ENCODE measurements around the gene HIVEP1. TPM values are rescaled to one million over a fixed set of nuclear protein-coding genes. Genes with fewer than 3 reads are reported as not detected.
"Not testable (repeated sequence)": the region's sequence is repeated elsewhere in the genome, so short reads cannot be mapped to it uniquely, and the experiment has no call there.

HIVEP1 gene
- total RNA-seq, 6 experiments from 2014 or later, result 13.2 to 23.3 (median 17.8) TPM

DNA sequence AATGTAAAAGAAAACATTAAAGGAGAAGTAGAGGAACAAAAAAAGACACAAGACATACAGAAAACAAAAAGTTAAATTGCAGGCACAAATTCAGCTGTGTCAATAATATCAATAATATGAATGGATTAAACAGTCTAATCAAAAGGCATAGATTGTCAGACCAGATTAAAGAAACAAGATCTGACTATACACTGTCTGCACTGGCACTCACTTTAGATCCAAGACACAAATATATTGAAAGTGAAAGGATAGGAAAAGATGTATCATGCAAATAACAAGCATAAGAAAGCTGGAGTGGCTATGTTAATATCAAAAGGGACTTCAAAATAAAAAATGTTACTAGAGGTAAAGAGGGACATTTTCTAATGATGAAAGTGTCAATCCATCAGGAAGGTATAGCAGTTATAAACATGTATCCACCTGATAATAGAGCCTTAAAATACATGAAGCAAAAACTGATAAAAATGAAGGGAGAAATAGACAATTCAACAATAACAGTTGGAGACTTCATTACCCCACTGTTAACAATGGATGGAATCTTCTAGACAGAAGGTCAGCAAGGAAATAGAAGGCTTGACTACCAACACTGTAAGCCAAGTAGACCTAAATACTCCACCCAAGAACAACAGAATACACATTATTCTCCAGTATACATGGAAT lies 89.7 kb downstream of the HIVEP1 start:
- DNase-seq, result no peak
- no peaks in the 10 kb centered on the region for H3K36me3 ChIP-seq
- intact Hi-C loops (cut with DNase I), result no loop called here
- no peaks in the 10 kb centered on the region for H3K4me1 ChIP-seq
- TF ChIP-seq POLR2A (IDR thresholded peaks at IDR 0.05), result no peak
- TF ChIP-seq, protein P1, sequence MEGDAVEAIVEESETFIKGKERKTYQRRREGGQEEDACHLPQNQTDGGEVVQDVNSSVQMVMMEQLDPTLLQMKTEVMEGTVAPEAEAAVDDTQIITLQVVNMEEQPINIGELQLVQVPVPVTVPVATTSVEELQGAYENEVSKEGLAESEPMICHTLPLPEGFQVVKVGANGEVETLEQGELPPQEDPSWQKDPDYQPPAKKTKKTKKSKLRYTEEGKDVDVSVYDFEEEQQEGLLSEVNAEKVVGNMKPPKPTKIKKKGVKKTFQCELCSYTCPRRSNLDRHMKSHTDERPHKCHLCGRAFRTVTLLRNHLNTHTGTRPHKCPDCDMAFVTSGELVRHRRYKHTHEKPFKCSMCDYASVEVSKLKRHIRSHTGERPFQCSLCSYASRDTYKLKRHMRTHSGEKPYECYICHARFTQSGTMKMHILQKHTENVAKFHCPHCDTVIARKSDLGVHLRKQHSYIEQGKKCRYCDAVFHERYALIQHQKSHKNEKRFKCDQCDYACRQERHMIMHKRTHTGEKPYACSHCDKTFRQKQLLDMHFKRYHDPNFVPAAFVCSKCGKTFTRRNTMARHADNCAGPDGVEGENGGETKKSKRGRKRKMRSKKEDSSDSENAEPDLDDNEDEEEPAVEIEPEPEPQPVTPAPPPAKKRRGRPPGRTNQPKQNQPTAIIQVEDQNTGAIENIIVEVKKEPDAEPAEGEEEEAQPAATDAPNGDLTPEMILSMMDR (IDR thresholded peaks at IDR 0.05), result no peak
- ATAC-seq, result no peak
- H3K27me3 ChIP-seq, result no peaks in the 10 kb centered on the region
- H3K27ac ChIP-seq, result no peak overlapping the region
- H3K9me3 ChIP-seq, result no peaks in the 10 kb centered on the region
- H3K4me3 ChIP-seq, result no peak overlapping the region

DNA sequence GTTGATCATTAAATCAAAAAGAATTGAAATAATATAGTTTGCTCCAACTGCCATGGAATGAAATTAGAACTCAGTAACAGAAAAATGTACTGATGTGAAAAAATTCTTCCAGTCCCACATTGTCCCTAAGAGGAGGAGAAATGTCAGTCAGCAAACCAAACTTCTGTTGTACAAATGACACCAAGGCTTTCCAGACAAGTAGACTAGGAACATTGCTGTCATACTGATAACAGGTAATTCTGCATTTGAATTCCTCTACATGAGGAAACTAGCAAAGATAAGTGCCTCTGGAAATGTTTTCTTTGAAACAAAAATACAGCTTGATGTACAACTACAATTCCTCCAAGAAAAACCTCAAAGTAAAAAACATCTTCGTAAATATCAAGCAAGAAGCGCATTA lies 90.2 kb downstream of the HIVEP1 start:
- intact Hi-C loops (cut with DNase I), result no loop called here
- no peak overlapping the region for H3K27ac ChIP-seq
- ATAC-seq (no peak), DNase-seq (no peak)
- H3K4me1 ChIP-seq, result no peaks in the 10 kb centered on the region
- TF ChIP-seq, protein P1 (IDR thresholded peaks at IDR 0.05), result no peak
- TF ChIP-seq POLR2A (IDR thresholded peaks at IDR 0.05), result no peak
- H3K27me3 ChIP-seq, result no peaks in the 10 kb centered on the region
- no peak overlapping the region for H3K4me3 ChIP-seq
- WGBS (ENCODE audit: insufficient coverage, low coverage, low lambda C conversion rate, missing lambda C conversion rate), result 100% methylated on average over 2 of the region's 2 CpGs
- no peaks in the 10 kb centered on the region for H3K36me3 ChIP-seq
- no peaks in the 10 kb centered on the region for H3K9me3 ChIP-seq

DNA sequence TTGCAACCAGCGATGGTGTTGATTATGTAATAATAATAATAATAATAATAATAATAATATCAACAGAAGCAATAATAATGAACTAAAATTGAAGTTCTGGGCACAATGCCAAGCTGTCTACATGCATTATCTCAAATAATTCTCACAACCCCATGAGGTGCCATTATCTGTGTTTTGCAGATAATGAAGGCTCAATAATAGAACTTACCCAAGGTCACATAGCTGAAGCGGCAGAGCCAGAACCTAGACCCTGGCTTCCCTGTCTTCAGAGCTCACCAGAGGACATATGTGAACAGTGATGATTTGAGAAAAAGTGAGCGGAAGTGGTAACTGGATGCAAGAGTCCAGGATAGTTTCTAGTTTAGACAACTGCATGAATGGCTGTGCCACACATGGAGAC lies 91.0 kb downstream of the HIVEP1 start:
- 93% methylated on average over 3 of the region's 3 CpGs for WGBS (ENCODE audit: insufficient coverage, low coverage, low lambda C conversion rate, missing lambda C conversion rate)
- TF ChIP-seq, protein P1 (IDR thresholded peaks at IDR 0.05), result no peak
- TF ChIP-seq POLR2A (IDR thresholded peaks at IDR 0.05), result no peak
- intact Hi-C loops (cut with DNase I), result no loop called here
- no peaks in the 10 kb centered on the region for H3K4me1 ChIP-seq
- H3K27ac ChIP-seq, result no peak overlapping the region
- no peaks in the 10 kb centered on the region for H3K27me3 ChIP-seq
- no peak overlapping the region for H3K4me3 ChIP-seq
- H3K9me3 ChIP-seq, result no peaks in the 10 kb centered on the region
- DNase-seq (no peak), ATAC-seq (no peak)
- H3K36me3 ChIP-seq, result no peaks in the 10 kb centered on the region

DNA sequence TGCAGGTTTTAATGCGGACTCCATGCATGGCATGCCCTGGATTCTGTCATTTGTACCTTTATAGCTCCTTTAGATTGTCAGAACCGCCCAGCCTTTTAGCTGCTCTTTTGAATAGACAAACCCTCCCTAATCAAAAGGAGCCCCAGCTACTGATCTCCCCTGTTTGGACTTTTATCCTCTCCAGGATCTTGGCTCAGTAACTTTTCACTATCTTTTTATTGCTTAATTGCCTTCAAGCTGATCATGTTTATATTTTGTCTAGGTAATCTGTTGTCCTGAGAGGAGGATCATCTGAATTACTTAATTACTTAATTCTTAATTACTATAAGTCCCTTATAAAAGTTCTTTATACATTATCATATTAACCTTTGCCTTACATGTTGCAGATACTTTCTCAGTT lies 93.2 kb downstream of the HIVEP1 start:
- Histone ChIP-seq H3K9me3 (no peaks in the 10 kb centered on the region), H3K4me3 (no peak overlapping the region), H3K27ac (no peak overlapping the region), H3K4me1 (no peaks in the 10 kb centered on the region), H3K27me3 (no peaks in the 10 kb centered on the region), H3K36me3 (no peaks in the 10 kb centered on the region)
- TF ChIP-seq, protein P1 (IDR thresholded peaks at IDR 0.05), result no peak
- no peak for TF ChIP-seq POLR2A (IDR thresholded peaks at IDR 0.05)
- ATAC-seq (peak; percentile 40 to 70 (median 58)), DNase-seq (no peak)
- 81% methylated on average over 2 of the region's 2 CpGs for WGBS (ENCODE audit: insufficient coverage, low coverage, low lambda C conversion rate, missing lambda C conversion rate)
- intact Hi-C loops (cut with DNase I), result no loop called here

DNA sequence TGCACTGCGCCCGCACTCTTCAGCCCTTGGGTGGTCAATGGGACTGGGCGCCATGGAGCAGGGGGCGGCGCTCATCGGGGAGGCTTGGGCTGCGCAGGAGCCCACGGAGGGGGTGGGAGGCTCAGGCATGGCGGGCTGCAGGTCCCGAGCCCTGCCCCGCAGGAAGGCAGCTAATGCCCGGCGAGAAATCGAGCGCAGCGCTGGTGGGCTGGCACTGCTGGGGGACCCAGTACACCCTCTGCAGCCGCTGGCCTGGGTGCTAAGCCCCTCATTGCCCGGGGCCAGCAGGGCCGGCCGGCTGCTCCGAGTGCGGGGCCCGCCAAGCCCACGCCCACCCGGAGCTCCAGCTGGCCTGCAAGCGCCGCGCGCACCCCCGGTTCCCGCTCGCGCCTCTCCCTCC lies 96.3 kb downstream of the HIVEP1 start:
- WGBS (ENCODE audit: insufficient coverage, low coverage, low lambda C conversion rate, missing lambda C conversion rate), result no CpG with 5 or more reads among the region's 33 CpGs
- H3K4me3 ChIP-seq; H3K4me1 ChIP-seq; H3K27me3 ChIP-seq; H3K9me3 ChIP-seq; ATAC-seq; H3K27ac ChIP-seq; DNase-seq; intact Hi-C loops (cut with DNase I); H3K36me3 ChIP-seq: not testable (repeated sequence)

Measured in right lobe of liver (tissue), 6 donors.